AG04449 (cell line): Measurements from ENCODE around the gene STX3.

Experiments
- CTCF ChIA-PET: fragments of 350-600 bp; formaldehyde crosslinking; extraction: SDS; loops from one replicate; lab custom pipeline; 2021; ENCODE audit warnings: antibody characterized with exemption; lab: Yijun Ruan, JAX
- POLR2A ChIA-PET: fragments of 400-600, 350-600 bp; formaldehyde crosslinking; extraction: SDS; loops from one replicate; lab custom pipeline; 2020; ENCODE audit warnings: antibody characterized with exemption, inconsistent platforms; lab: Yijun Ruan, JAX
- DNase-seq: peaks from one replicate; pipeline ENCODE4 v3.0.0-alpha.2; 2010; ENCODE audit warnings: low read depth, low spot score
- H3K4me3 ChIP-seq: 2 replicates; pipeline ENCODE4 v1.5.1; 2011; ENCODE audit warnings: low read depth, mild to moderate bottlenecking, control low read depth, low read length
- CTCF ChIP-seq: IDR thresholded peaks from one replicate; pipeline ENCODE4 v1.5.1; 2011; ENCODE audit warnings: mild to moderate bottlenecking, moderate library complexity, low read length, control low read depth, inconsistent platforms; ENCODE audit not compliant: insufficient read depth; ENCODE audit errors: missing control alignments

Gene STX3

GRCh38 chr11:59728913-59729312 is 26.3 kb upstream of the STX3 start:
- POLR2A ChIA-PET: no interaction called here
- no peak for TF ChIP-seq CTCF
- CTCF ChIA-PET: interaction anchor here (1.1 kb wide), 1 partner anchor 26 kb away, joined by 4 read pairs; no protein-coding TSS in a partner anchor
- H3K4me3 ChIP-seq: no peak overlapping the region
- DNase-seq: no peak

DNA sequence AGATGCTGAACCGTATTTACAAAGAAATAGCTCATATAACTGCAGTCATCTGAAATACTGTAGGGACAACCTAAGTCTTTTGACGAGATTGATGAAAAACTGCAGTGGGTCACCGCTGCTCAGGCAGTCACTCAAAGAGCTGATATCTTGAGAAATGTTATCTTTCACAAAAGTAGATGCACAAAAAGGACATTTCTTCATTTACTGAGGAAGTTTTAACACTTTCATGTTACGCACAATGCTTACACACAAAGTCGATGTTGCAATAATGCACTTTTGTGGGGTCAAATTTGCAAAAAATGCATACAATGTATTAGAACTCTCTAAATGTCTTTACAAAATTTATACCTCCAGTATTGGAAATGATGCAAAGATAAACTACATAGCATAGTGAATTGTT is 25.3 kb upstream of the STX3 start:
- TF ChIP-seq CTCF: no peak
- H3K4me3 ChIP-seq: no peak overlapping the region
- DNase-seq: no peak
- ChIA-PET CTCF (interaction anchor here (1.0 kb wide), 2 partner anchors 18 to 26 kb away, joined by 3 to 4 read pairs; partner anchors contain the start of gene STX3), POLR2A (no interaction called here)

- no peak for TF ChIP-seq CTCF
- ChIA-PET POLR2A (no interaction called here), CTCF (no interaction called here)
- no peak overlapping the region for H3K4me3 ChIP-seq
- DNase-seq: no peak
These were observed 24.1 kb upstream of the STX3 start for GRCh38 chr11:59730896-59731565.

- H3K4me3 ChIP-seq: no peak overlapping the region
- TF ChIP-seq CTCF: no peak
- no peak for DNase-seq
- POLR2A ChIA-PET: no interaction called here
- CTCF ChIA-PET: interaction anchor here (1.9 to 2.5 kb wide), 2 partner anchors 9 to 56 kb away, joined by 8 to 14 read pairs; partner anchors contain the start of gene STX3
These were observed 9.1 kb upstream of the STX3 start for GRCh38 chr11:59746111-59746510.

DNA sequence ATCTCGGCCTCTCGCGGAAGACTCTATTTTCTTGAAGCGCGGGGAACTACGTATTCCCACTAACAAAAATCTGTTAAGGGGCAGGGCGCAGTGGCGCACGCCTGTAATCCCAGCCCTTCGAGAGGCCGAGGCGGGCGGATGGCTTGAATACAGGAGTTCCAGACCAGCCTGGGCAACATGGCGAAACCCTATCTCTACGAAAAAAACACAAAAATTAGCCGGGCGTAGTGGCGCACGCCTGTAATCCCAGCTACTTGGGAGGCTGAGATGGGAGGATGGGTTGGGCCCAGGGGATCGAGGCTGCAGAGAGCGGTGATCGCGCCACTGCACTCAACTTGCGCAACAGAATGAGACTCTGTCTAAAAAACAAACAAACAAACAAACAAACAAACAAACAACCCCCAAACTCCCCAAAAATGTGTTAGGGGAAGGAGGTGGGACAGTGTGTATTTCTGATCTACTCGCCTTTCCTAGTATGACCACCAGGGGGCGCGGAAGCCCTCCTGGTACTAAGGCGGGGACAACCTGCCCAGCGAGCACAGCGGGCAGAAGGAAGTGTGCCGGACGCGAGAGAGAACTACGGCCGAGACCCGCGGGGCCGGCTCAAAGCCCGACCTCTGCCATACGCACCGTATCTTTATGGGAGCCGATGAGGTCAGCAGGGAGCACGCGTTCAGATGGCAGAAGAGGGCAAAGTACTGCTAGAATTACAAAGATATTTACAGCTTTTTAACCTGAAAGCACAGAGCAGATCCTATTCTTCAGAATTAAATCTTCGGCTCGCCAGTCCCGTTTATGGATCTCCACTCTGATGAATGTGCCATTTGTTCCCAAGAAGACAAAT is 1.3 kb upstream of the STX3 start:
- CTCF ChIA-PET: interaction anchor here (0.7 to 8.1 kb wide), 27 partner anchors 8 to 212 kb away, joined by 3 to 216 read pairs (median 4); partner anchors contain the start of genes MRPL16 and PATL1

More for the DNA sequence above, 1.3 kb upstream of the STX3 start:
- peak; percentile 85 for TF ChIP-seq CTCF
- POLR2A ChIA-PET: interaction anchor here (1.4 kb wide), 1 partner anchor 13 kb away, joined by 3 read pairs; no protein-coding TSS in a partner anchor
- peak overlapping the region; percentile 83 for H3K4me3 ChIP-seq
- DNase-seq: no peak
